Astrocyte (in vitro differentiated cells and primary cell): ENCODE measurements around the gene ZNF426. TPM values are rescaled to one million over a fixed set of nuclear protein-coding genes. Genes with fewer than 3 reads are reported as not detected.
"Not testable (repeated sequence)": the region's sequence is repeated elsewhere in the genome, so short reads cannot be mapped to it uniquely, and the experiment has no call there.

Source experiments
- DNase-seq: peaks from one replicate; pipeline ENCODE4 v3.0.0-alpha.2; 2010; ENCODE audit warnings: low read depth
- FAIRE-seq: peaks from 2 replicates; lab custom pipeline; 2011; peaks lifted over from hg19 to GRCh38; lab: Jason Lieb, UNC
- H2AFZ ChIP-seq: 2 replicates; pipeline ENCODE4 v1.6.0; 2012; ENCODE audit warnings: low read depth, low read length, inconsistent platforms
- H3K27ac ChIP-seq: 2 replicates; pipeline ENCODE4 v1.5.1; 2011; ENCODE audit warnings: low read depth, low read length, inconsistent platforms
- H3K27me3 ChIP-seq: 2 replicates; pipeline ENCODE4 v1.6.0; 2011; ENCODE audit warnings: low read length, inconsistent platforms; ENCODE audit not compliant: insufficient read depth
- H3K36me3 ChIP-seq: 2 replicates; pipeline ENCODE4 v1.5.1; 2011; ENCODE audit warnings: low read length, inconsistent platforms; ENCODE audit not compliant: insufficient read depth
- H3K4me1 ChIP-seq: 2 replicates; pipeline ENCODE4 v1.5.1; 2011; ENCODE audit warnings: low read length, inconsistent platforms; ENCODE audit not compliant: insufficient read depth
- H3K4me2 ChIP-seq: 2 replicates; pipeline ENCODE4 v1.6.0; 2012; ENCODE audit warnings: low read length, inconsistent platforms
- H3K4me3 ChIP-seq: 2 replicates; pipeline ENCODE4 v1.5.1; 2011; ENCODE audit warnings: low read depth, mild to moderate bottlenecking, low read length, inconsistent platforms; ENCODE audit not compliant: insufficient read depth
- H3K79me2 ChIP-seq: 2 replicates; pipeline ENCODE4 v1.6.0; 2012; ENCODE audit warnings: mild to moderate bottlenecking, low read length, inconsistent platforms; ENCODE audit not compliant: insufficient read depth
- H3K9ac ChIP-seq: 2 replicates; pipeline ENCODE4 v1.6.0; 2012; ENCODE audit warnings: mild to moderate bottlenecking, low read length, inconsistent platforms
- H3K9me3 ChIP-seq: 2 replicates; pipeline ENCODE4 v1.5.1; 2012; ENCODE audit warnings: low read depth, mild to moderate bottlenecking, low read length, inconsistent platforms; ENCODE audit not compliant: insufficient read depth
- H4K20me1 ChIP-seq: 2 replicates; pipeline ENCODE4 v1.6.0; 2012; ENCODE audit warnings: low read length, inconsistent platforms; ENCODE audit not compliant: insufficient read depth
- H3K27ac Mint-ChIP-seq: one replicate; pipeline ENCODE4 v1.8.0; 2021; ENCODE audit warnings: mild to moderate bottlenecking, mixed read lengths; ENCODE audit not compliant: unreplicated experiment
- H3K27me3 Mint-ChIP-seq: one replicate; pipeline ENCODE4 v1.8.0; 2021; ENCODE audit warnings: low read depth, mixed read lengths; ENCODE audit not compliant: unreplicated experiment
- H3K36me3 Mint-ChIP-seq: one replicate; pipeline ENCODE4 v1.8.0; 2021; ENCODE audit warnings: low read depth, mixed read lengths; ENCODE audit not compliant: unreplicated experiment
- H3K4me1 Mint-ChIP-seq: one replicate; pipeline ENCODE4 v1.8.0; 2021; ENCODE audit warnings: low read depth, mixed read lengths; ENCODE audit not compliant: unreplicated experiment
- H3K4me3 Mint-ChIP-seq: one replicate; pipeline ENCODE4 v1.8.0; 2021; ENCODE audit warnings: mild to moderate bottlenecking, moderate library complexity, mixed read lengths; ENCODE audit not compliant: unreplicated experiment
- H3K9me3 Mint-ChIP-seq: one replicate; pipeline ENCODE4 v1.8.0; 2021; ENCODE audit warnings: mild to moderate bottlenecking, mixed read lengths; ENCODE audit not compliant: unreplicated experiment
- EZH2 ChIP-seq: IDR thresholded peaks from 2 replicates; pipeline ENCODE4 v1.6.1; 2012; ENCODE audit warnings: mild to moderate bottlenecking, low read length, inconsistent platforms; ENCODE audit not compliant: insufficient read depth
- total RNA-seq: library from RNA; stranded (reverse); gene quantifications from 2 replicates; pipeline ENCODE4 v1.2.1, GENCODE V29; 2021
- TF ChIP-seq, protein P1 (sequence below): IDR thresholded peaks from 2 replicates; pipeline ENCODE4 v1.5.1; 2011; ENCODE audit warnings: low read depth, mild to moderate bottlenecking, inconsistent platforms, low read length, moderate library complexity; ENCODE audit not compliant: insufficient read depth

ZNF426 gene
- total RNA-seq, 1 donor from 2014 or later: 34.8 TPM

DNA sequence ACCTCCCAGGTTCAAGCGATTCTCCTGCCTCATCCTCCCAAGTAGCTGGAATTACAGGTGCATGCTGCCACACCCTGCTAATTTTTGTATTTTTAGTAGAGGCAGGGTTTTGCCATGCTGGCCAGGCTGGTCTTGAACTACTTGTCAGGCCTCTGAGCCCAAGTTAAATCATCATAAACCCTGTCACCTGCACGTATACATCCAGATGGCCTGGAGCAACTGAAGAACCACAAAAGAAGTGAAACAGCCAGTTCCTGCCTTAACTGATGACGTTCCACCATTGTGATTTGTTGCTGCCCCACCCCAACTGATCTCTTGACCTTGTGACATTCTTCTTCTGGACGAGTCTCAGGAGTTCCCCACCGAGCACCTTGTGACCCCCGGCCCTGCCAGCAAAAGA is 756 bp upstream of the ZNF426 start:
- H3K79me2 ChIP-seq: peaks cover 36% of the 10 kb centered on the region
- peaks cover 19% of the 10 kb centered on the region for H3K9me3 ChIP-seq
- H3K36me3 Mint-ChIP-seq: peaks cover 35% of the 10 kb centered on the region
- not testable (repeated sequence) for H3K27me3 ChIP-seq, H3K4me3 ChIP-seq, H4K20me1 ChIP-seq, H3K27me3 Mint-ChIP-seq, DNase-seq, H3K4me1 ChIP-seq, FAIRE-seq
- H3K4me2 ChIP-seq: peak overlapping the region; percentile 87
- H3K9me3 Mint-ChIP-seq: peaks cover 29% of the 10 kb centered on the region
- peaks cover 14% of the 10 kb centered on the region for H3K4me1 Mint-ChIP-seq
- peak overlapping the region; percentile 100 for H3K4me3 Mint-ChIP-seq
- peak overlapping the region; percentile 92 for H3K27ac ChIP-seq
- H3K27ac Mint-ChIP-seq: peak overlapping the region; percentile 100
- H2AFZ ChIP-seq: peak overlapping the region; percentile 99
- H3K9ac ChIP-seq: peak overlapping the region; percentile 99
- peaks cover 16% of the 10 kb centered on the region for H3K36me3 ChIP-seq

DNA sequence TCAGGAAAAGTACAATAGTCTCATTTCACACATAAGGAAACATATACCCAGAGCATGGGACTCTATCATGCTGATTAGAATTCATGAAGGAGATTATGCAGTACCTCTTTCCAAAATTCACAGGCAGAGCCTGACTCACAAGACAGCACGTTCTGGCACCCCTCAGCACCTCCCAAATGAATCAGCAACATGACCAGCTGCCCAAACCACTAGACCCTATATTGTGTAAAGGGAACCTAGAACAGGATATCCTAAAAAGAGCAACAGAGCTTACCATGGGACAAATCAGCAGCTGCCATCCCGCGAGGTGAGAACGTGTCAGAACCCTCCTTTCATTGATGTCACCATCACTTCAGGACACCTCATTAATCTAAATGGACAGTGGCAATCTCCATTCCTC is 2.5 kb downstream of the ZNF426 start:
- no peak overlapping the region for H3K27ac Mint-ChIP-seq
- FAIRE-seq (no peak), DNase-seq (no peak)
- Histone ChIP-seq H3K4me1 (no peaks in the 10 kb centered on the region), H3K9me3 (peaks cover 43% of the 10 kb centered on the region), H3K4me3 (no peak overlapping the region), H3K36me3 (peaks cover 45% of the 10 kb centered on the region), H3K27me3 (no peaks in the 10 kb centered on the region), H2AFZ (no peak overlapping the region), H3K27ac (no peak overlapping the region), H3K9ac (no peak overlapping the region), H4K20me1 (no peaks in the 10 kb centered on the region), H3K4me2 (no peak overlapping the region), H3K79me2 (peaks cover 36% of the 10 kb centered on the region)
- peaks cover 14% of the 10 kb centered on the region for H3K4me1 Mint-ChIP-seq
- peaks cover 53% of the 10 kb centered on the region for H3K9me3 Mint-ChIP-seq
- H3K27me3 Mint-ChIP-seq: no peaks in the 10 kb centered on the region
- peaks cover 62% of the 10 kb centered on the region for H3K36me3 Mint-ChIP-seq
- H3K4me3 Mint-ChIP-seq: peak overlapping the region; percentile 71
- TF ChIP-seq, protein P1, sequence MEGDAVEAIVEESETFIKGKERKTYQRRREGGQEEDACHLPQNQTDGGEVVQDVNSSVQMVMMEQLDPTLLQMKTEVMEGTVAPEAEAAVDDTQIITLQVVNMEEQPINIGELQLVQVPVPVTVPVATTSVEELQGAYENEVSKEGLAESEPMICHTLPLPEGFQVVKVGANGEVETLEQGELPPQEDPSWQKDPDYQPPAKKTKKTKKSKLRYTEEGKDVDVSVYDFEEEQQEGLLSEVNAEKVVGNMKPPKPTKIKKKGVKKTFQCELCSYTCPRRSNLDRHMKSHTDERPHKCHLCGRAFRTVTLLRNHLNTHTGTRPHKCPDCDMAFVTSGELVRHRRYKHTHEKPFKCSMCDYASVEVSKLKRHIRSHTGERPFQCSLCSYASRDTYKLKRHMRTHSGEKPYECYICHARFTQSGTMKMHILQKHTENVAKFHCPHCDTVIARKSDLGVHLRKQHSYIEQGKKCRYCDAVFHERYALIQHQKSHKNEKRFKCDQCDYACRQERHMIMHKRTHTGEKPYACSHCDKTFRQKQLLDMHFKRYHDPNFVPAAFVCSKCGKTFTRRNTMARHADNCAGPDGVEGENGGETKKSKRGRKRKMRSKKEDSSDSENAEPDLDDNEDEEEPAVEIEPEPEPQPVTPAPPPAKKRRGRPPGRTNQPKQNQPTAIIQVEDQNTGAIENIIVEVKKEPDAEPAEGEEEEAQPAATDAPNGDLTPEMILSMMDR: no peak
- no peak for TF ChIP-seq EZH2

DNA sequence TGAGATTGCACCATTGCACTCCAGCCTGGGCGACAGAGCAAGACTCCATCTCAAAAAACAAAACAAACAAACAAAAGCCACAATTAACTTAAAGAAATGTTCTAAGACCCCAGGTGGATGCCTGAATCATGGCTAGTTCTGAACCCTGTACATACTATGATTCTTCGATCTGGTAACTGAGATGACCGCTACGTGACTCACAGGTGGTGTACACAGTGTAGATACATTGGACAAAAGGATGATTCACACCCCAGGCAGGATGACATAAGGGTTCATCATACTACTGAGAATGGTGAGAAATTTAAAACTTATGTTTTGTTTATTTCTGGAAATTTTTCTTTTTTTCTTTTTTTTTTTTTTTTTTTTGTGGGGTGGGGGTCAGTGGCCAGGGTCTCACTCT is 6.5 kb downstream of the ZNF426 start:
- Histone ChIP-seq H3K9me3 (peaks cover 71% of the 10 kb centered on the region), H3K4me1 (no peaks in the 10 kb centered on the region), H3K4me2 (no peak overlapping the region), H3K27me3 (no peaks in the 10 kb centered on the region), H3K9ac (no peak overlapping the region), H4K20me1 (no peaks in the 10 kb centered on the region), H3K36me3 (peaks cover 81% of the 10 kb centered on the region), H2AFZ (no peak overlapping the region), H3K79me2 (peaks cover 18% of the 10 kb centered on the region), H3K27ac (no peak overlapping the region), H3K4me3 (no peak overlapping the region)
- Mint-ChIP-seq H3K36me3 (peaks cover 93% of the 10 kb centered on the region), H3K4me1 (no peaks in the 10 kb centered on the region), H3K4me3 (peak overlapping the region; percentile 50), H3K27ac (no peak overlapping the region), H3K27me3 (no peaks in the 10 kb centered on the region), H3K9me3 (peaks cover 74% of the 10 kb centered on the region)
- DNase-seq (no peak), FAIRE-seq (no peak)
- no peak for TF ChIP-seq EZH2
- TF ChIP-seq, protein P1: no peak
